Stomach smooth muscle (tissue), 2 donors: Measurements from ENCODE around the gene UBR3.

Experiments
- H3K27ac ChIP-seq: one replicate; pipeline ENCODE4 v1.7.0; 2013; ENCODE audit warnings: mild to moderate bottlenecking, low read length, inconsistent platforms
- H3K27me3 ChIP-seq, 2 donors: one replicate each; pipeline ENCODE4 v1.7.0; 2013; ENCODE audit warnings: low read length in 2 of 2; ENCODE audit not compliant: insufficient read depth in 2 of 2, control insufficient read depth in 1 of 2
- H3K36me3 ChIP-seq, 2 donors: one replicate each; pipeline ENCODE4 v1.7.0; 2013; ENCODE audit warnings: low read length in 2 of 2; ENCODE audit not compliant: control insufficient read depth in 2 of 2, insufficient read depth in 2 of 2
- H3K4me1 ChIP-seq: one replicate; pipeline ENCODE4 v1.7.0; 2013; ENCODE audit warnings: low read length; ENCODE audit not compliant: control insufficient read depth, insufficient read depth
- H3K4me3 ChIP-seq, 2 donors: one replicate each; pipeline ENCODE4 v1.7.0; 2013; ENCODE audit warnings: low read length in 2 of 2
- H3K9ac ChIP-seq, 2 donors: one replicate each; pipeline ENCODE4 v1.7.0; 2013; ENCODE audit warnings: low read length in 2 of 2, mild to moderate bottlenecking in 1 of 2
- H3K9me3 ChIP-seq, 2 donors: one replicate each; pipeline ENCODE4 v1.7.0; 2013; ENCODE audit warnings: low read length in 2 of 2; ENCODE audit not compliant: control insufficient read depth in 2 of 2
- donor health status: healthy.
- donor health status: Pancreatic carcinoma.

Gene UBR3, protein sequence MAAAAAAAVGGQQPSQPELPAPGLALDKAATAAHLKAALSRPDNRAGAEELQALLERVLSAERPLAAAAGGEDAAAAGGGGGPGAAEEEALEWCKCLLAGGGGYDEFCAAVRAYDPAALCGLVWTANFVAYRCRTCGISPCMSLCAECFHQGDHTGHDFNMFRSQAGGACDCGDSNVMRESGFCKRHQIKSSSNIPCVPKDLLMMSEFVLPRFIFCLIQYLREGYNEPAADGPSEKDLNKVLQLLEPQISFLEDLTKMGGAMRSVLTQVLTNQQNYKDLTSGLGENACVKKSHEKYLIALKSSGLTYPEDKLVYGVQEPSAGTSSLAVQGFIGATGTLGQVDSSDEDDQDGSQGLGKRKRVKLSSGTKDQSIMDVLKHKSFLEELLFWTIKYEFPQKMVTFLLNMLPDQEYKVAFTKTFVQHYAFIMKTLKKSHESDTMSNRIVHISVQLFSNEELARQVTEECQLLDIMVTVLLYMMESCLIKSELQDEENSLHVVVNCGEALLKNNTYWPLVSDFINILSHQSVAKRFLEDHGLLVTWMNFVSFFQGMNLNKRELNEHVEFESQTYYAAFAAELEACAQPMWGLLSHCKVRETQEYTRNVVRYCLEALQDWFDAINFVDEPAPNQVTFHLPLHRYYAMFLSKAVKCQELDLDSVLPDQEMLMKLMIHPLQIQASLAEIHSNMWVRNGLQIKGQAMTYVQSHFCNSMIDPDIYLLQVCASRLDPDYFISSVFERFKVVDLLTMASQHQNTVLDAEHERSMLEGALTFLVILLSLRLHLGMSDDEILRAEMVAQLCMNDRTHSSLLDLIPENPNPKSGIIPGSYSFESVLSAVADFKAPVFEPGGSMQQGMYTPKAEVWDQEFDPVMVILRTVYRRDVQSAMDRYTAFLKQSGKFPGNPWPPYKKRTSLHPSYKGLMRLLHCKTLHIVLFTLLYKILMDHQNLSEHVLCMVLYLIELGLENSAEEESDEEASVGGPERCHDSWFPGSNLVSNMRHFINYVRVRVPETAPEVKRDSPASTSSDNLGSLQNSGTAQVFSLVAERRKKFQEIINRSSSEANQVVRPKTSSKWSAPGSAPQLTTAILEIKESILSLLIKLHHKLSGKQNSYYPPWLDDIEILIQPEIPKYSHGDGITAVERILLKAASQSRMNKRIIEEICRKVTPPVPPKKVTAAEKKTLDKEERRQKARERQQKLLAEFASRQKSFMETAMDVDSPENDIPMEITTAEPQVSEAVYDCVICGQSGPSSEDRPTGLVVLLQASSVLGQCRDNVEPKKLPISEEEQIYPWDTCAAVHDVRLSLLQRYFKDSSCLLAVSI (N-terminal part only)

DNA sequence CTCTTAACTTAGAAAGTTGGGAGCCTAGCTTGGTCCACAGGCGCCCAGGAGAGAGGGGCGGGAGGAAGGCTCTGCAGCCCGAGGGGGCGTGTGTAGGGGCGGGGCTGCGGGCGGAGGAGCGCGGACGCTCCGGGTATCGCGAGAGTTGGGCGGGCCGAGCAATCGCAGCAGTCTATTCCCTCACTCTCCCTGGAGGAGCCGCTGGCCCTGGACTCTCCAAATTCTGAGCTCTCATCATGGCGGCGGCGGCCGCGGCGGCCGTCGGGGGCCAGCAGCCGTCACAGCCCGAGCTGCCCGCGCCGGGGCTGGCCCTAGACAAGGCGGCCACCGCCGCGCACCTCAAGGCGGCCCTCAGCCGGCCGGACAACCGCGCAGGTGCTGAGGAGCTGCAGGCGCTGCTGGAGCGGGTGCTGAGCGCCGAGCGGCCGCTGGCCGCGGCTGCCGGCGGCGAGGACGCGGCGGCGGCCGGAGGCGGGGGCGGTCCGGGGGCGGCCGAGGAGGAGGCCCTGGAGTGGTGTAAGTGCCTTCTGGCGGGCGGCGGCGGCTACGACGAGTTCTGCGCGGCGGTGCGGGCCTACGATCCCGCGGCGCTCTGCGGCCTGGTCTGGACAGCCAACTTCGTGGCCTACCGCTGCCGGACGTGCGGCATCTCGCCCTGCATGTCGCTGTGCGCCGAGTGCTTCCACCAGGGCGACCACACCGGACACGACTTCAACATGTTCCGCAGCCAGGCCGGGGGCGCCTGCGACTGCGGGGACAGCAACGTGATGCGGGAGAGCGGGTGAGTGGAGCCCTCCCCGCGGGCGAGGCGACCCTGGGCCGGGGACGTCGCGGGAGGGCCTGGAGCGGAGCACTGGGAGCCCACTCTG lies at the start of gene UBR3:
TSS of gene UBR3 (plus strand) at position 183 of the 869 bp plus-strand sequence. CDS start at position 237, 54 bp downstream.
- Histone ChIP-seq H3K36me3 (no peaks in the 10 kb centered on the region), H3K4me3 (peak within 1 kb of the TSS; percentile 88 to 92), H3K9me3 (no peaks in the 10 kb centered on the region), H3K9ac (peak within 1 kb of the TSS; percentile 83 to 87), H3K4me1 (peaks cover 14% of the 10 kb centered on the region), H3K27me3 (no peaks in the 10 kb centered on the region), H3K27ac (peak within 1 kb of the TSS; percentile 75)

DNA sequence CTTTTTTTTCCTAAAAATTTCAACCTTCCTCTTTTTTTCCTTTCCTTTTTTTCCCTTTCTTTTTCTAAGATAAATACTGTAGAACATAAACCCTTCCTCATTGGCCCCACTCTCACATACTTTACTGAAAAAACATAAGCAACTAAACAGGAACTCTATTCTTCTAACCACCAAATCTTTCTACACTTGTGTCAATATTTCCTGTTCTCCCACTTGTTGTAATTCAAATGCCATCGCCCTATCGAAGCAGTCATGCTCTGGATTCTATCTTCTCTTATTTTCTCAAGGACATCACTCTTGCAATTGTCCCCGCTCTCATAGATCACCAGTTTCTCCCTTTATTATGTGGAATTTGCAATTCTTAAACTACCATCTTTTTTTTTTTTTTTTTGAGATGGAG lies 48.8 kb upstream of the UBR3 start:
- H3K9ac ChIP-seq, result no peak overlapping the region
- no peaks in the 10 kb centered on the region for H3K36me3 ChIP-seq
- H3K4me1 ChIP-seq, result no peaks in the 10 kb centered on the region
- no peaks in the 10 kb centered on the region for H3K27me3 ChIP-seq
- H3K27ac ChIP-seq, result no peak overlapping the region
- no peak overlapping the region for H3K4me3 ChIP-seq
- H3K9me3 ChIP-seq, result no peaks in the 10 kb centered on the region

DNA sequence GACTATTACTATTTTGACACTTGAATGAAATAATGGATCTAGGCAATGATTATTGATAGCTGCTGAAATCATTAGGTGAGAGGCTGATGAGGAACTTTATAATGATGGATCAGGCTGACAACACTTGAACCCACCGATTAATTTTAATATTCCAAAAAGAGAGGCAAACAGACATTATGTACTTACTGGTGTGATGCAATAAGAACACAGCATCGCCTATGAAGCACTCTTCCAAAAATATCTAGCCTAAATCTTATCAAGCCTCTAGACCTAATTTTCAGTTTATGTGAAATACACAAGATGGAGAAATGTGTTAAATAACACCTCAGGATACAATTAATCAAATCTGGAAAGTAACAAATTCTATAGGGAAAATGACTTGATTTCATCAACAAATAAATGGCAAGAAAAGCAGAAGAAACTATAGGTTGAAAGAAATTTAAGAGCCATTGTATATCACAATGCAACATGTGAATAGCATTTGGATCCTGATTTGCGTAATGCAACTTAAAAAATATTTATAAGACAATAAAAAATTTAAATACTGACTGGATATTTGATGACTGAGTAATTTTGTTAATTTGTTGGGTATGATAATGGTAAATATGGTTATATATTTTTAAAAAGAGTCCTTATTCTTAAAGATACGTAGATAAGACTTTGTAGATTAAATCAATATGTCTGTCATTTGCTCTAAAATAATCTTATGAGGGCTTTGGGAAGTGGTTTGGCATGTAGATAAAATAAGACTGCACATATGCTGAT lies 45.8 kb upstream of the UBR3 start:
- Histone ChIP-seq H3K4me3 (no peak overlapping the region), H3K27ac (no peak overlapping the region), H3K9ac (no peak overlapping the region), H3K27me3 (no peaks in the 10 kb centered on the region), H3K9me3 (no peaks in the 10 kb centered on the region), H3K4me1 (no peaks in the 10 kb centered on the region), H3K36me3 (no peaks in the 10 kb centered on the region)

DNA sequence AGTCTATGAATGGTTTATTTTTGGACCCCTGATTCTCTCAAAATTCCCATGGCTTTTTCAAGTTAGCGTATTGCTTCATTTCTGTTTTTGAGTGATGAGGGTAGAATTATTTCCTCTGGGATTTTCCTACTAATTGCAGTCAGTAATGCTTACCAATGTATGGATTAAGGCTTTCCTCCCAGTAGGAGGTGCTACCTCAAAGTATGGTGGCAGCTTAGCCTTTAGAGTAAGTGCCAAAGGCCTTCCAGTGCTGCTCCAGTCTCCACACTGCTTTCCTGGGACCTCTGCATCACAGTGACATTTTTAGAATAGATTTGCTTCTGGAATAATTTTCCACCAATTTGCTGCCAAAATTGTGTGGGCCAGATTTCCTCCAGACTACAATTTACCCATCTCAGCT lies 44.7 kb upstream of the UBR3 start:
- H3K4me3 ChIP-seq, result no peak overlapping the region
- H3K9ac ChIP-seq, result no peak overlapping the region
- no peaks in the 10 kb centered on the region for H3K9me3 ChIP-seq
- no peaks in the 10 kb centered on the region for H3K36me3 ChIP-seq
- H3K27ac ChIP-seq, result no peak overlapping the region
- H3K4me1 ChIP-seq, result no peaks in the 10 kb centered on the region
- no peaks in the 10 kb centered on the region for H3K27me3 ChIP-seq

DNA sequence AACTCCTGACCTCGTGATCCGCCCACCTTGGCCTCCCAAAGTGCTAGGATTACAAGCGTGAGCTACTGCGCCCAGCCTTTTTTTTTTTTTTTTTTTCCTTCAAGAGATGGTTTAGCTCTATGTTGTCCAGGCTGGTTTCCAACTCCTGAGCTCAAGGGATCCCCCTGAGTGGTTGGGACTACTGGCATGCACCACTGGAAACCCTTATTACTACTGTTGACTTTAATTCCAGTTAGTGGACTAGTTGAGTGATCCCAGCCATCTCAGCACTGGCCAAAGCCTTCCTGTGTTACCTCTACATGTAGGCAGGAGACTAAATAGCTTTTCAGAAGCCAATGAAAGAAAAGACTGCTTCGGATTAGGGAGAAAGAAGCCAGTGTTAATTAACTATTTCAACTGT lies 36.7 kb upstream of the UBR3 start:
- no peak overlapping the region for H3K4me3 ChIP-seq
- H3K9me3 ChIP-seq, result no peaks in the 10 kb centered on the region
- no peak overlapping the region for H3K27ac ChIP-seq
- no peaks in the 10 kb centered on the region for H3K4me1 ChIP-seq
- H3K36me3 ChIP-seq, result peaks cover 0 to 2% of the 10 kb centered on the region in 2 donors
- H3K9ac ChIP-seq, result no peak overlapping the region
- H3K27me3 ChIP-seq, result no peaks in the 10 kb centered on the region

DNA sequence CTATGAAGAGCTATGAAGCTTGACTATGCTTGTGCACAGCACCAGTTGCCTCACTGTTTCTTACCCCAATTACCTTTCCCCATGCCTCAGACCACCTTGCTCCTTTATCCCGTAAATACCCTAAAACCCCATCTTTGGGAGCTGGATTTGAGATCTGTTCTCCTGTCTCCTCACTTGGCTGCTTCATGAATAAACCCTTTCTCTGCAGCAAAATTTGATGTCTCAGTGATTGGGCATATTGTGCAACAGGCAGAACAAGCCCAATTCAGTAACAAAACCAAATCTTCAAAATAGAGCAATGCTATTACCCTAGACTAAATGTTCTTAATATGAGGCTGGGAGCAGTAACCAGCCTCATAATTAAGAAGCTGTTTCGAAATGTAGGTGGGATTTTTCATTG lies 32.1 kb upstream of the UBR3 start:
- no peaks in the 10 kb centered on the region for H3K27me3 ChIP-seq
- H3K27ac ChIP-seq, result no peak overlapping the region
- no peak overlapping the region for H3K9ac ChIP-seq
- H3K9me3 ChIP-seq, result no peaks in the 10 kb centered on the region
- peaks cover 0 to 2% of the 10 kb centered on the region in 2 donors for H3K36me3 ChIP-seq
- no peak overlapping the region for H3K4me3 ChIP-seq
- H3K4me1 ChIP-seq, result no peaks in the 10 kb centered on the region

DNA sequence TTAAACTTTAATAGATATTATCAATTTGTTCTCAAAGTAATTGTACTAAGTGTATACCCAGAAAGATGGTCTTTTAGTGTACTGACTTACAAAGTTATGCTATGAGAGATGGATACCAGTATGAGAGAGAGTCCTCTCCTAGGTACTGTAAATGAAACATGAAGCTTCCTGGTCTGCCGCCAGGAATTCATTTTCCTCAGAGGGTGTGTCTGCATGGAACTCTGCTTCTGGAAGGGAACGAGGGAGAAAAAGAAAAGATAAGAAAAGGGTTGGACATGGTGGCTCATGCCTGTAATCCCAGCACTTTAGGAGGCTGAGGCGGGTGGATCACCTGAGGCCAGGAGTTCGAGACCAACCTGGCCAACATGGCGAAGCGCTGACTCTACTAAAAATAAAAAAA lies 30.8 kb upstream of the UBR3 start:
- Histone ChIP-seq H3K27ac (no peak overlapping the region), H3K9ac (no peak overlapping the region), H3K36me3 (peaks cover 0 to 2% of the 10 kb centered on the region in 2 donors), H3K4me1 (no peaks in the 10 kb centered on the region), H3K9me3 (no peaks in the 10 kb centered on the region), H3K4me3 (no peak overlapping the region), H3K27me3 (no peaks in the 10 kb centered on the region)

DNA sequence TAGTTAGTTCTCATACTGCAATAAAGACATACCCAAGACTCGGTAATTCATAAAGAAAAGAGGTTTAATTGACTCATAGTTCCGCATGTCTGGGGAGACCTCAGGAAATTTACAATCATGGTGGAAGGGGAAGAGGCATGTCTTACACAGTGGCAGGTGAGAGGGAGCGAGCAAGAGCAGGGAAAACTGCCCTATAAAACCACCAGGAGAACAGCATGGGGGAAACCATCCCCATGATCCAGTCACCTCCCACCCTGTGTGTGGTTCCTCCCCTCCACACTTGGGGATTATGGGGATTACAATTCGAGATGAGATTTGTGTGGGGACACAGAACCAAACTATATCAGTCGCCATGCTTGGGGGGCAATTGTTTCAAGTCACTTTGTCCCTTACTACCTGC lies 29.7 kb upstream of the UBR3 start:
- no peak overlapping the region for H3K27ac ChIP-seq
- no peaks in the 10 kb centered on the region for H3K4me1 ChIP-seq
- peaks cover 0 to 2% of the 10 kb centered on the region in 2 donors for H3K36me3 ChIP-seq
- no peak overlapping the region for H3K9ac ChIP-seq
- no peaks in the 10 kb centered on the region for H3K9me3 ChIP-seq
- no peak overlapping the region for H3K4me3 ChIP-seq
- no peaks in the 10 kb centered on the region for H3K27me3 ChIP-seq

DNA sequence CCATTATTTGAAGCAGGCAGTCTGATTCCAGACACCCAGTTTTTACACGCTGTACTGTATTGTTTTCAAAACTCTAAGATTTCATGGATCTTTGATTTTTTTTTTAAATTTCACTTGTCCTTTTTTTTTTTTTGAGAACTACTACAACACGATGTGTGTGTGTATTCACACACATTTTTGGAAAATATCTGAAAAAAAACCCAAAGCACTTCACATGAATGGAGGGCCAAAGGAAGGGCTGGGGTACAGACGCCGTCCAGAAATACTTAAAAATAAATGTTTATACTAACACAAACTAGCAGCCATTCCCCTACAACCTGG lies 28.9 kb upstream of the UBR3 start:
- Histone ChIP-seq H3K4me1 (no peaks in the 10 kb centered on the region), H3K27me3 (no peaks in the 10 kb centered on the region), H3K36me3 (peaks cover 0 to 2% of the 10 kb centered on the region in 2 donors), H3K4me3 (peak overlapping the region; percentile 61 to 90), H3K9me3 (no peaks in the 10 kb centered on the region), H3K27ac (peak overlapping the region; percentile 76), H3K9ac (peak overlapping the region; percentile 81 to 85)
